ENCODE measurements around the gene SLC9A5.

SLC9A5 gene

GRCh38 chr16:67280090-67281015 is 31.6 kb downstream of the SLC9A5 start:
- DNase-seq (ENCODE audit: low read depth in 1 of 2, low spot score in 1 of 2), result no peak
- TF ChIP-seq REST (IDR thresholded peaks at IDR 0.05; ENCODE audit: insufficient replicate concordance, low read depth) (no peak), POLR2AphosphoS5 (IDR thresholded peaks at IDR 0.05; ENCODE audit: low read depth) (no peak), GABPA (IDR thresholded peaks at IDR 0.05; ENCODE audit: low read depth) (no peak), SPI1 (IDR thresholded peaks at IDR 0.05; ENCODE audit: borderline replicate concordance, low read depth) (no peak), CTCF (IDR thresholded peaks at IDR 0.05; ENCODE audit: insufficient read depth, low read length) (no peak)
- Histone ChIP-seq H3K27ac (replicated peaks) (no peak overlapping the region), H3K27me3 (ENCODE audit: insufficient read depth, poor library complexity, severe bottlenecking) (no peaks in the 10 kb centered on the region), H3K4me3 (replicated peaks; ENCODE audit: insufficient read depth, low read length) (no peak overlapping the region)

GRCh38 chr16:67281536-67282446 is 33.0 kb downstream of the SLC9A5 start:
- Histone ChIP-seq H3K4me3 (replicated peaks; ENCODE audit: insufficient read depth, low read length) (no peak overlapping the region), H3K27ac (replicated peaks) (no peak overlapping the region), H3K27me3 (ENCODE audit: insufficient read depth, poor library complexity, severe bottlenecking) (no peaks in the 10 kb centered on the region)
- TF ChIP-seq GABPA (IDR thresholded peaks at IDR 0.05; ENCODE audit: low read depth) (no peak), POLR2AphosphoS5 (IDR thresholded peaks at IDR 0.05; ENCODE audit: low read depth) (no peak), CTCF (IDR thresholded peaks at IDR 0.05; ENCODE audit: insufficient read depth, low read length) (no peak), REST (IDR thresholded peaks at IDR 0.05; ENCODE audit: insufficient replicate concordance, low read depth) (no peak), SPI1 (IDR thresholded peaks at IDR 0.05; ENCODE audit: borderline replicate concordance, low read depth) (no peak)
- DNase-seq (ENCODE audit: low read depth in 1 of 2, low spot score in 1 of 2), result no peak

GRCh38 chr16:67282447-67282805 is 33.6 kb downstream of the SLC9A5 start:
- H3K27me3 ChIP-seq (ENCODE audit: insufficient read depth, poor library complexity, severe bottlenecking), result no peaks in the 10 kb centered on the region
- no peak overlapping the region for H3K27ac ChIP-seq (replicated peaks)
- DNase-seq (ENCODE audit: low read depth in 1 of 2, low spot score in 1 of 2), result no peak
- no peak for TF ChIP-seq CTCF (IDR thresholded peaks at IDR 0.05; ENCODE audit: insufficient read depth, low read length)
- TF ChIP-seq POLR2AphosphoS5 (IDR thresholded peaks at IDR 0.05; ENCODE audit: low read depth), result no peak
- TF ChIP-seq REST (IDR thresholded peaks at IDR 0.05; ENCODE audit: insufficient replicate concordance, low read depth), result no peak
- no peak for TF ChIP-seq GABPA (IDR thresholded peaks at IDR 0.05; ENCODE audit: low read depth)
- TF ChIP-seq SPI1 (IDR thresholded peaks at IDR 0.05; ENCODE audit: borderline replicate concordance, low read depth), result no peak
- no peak overlapping the region for H3K4me3 ChIP-seq (replicated peaks; ENCODE audit: insufficient read depth, low read length)

Measured in HL-60 (cell line).